ENCODE measurements around the gene SLC31A1.
"Not testable (repeated sequence)": the region's sequence is repeated elsewhere in the genome, so short reads cannot be mapped to it uniquely, and the experiment has no call there.

SLC31A1 gene

GRCh38 chr9:113221800-113222481 is 597 bp downstream of the SLC31A1 start:
- DNase-seq: no peak

DNA sequence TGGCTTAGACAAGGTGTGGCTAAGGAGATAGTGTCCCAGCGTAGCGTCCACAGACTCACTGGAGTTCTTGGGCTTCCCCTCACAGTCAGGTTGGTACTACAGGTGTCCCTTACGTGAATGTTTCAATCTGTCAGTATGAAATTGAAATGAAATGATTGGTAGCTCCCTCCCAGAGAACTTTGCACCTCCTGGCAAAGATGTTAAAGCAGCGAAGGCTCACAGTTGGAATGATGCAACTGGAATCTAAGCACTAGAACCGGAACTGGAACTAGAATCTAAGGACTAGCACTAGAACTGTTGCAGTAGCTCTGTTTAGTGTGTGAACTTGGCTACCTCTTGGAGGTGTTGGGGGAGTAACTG is 1.1 kb downstream of the SLC31A1 start:
- DNase-seq: no peak

DNA sequence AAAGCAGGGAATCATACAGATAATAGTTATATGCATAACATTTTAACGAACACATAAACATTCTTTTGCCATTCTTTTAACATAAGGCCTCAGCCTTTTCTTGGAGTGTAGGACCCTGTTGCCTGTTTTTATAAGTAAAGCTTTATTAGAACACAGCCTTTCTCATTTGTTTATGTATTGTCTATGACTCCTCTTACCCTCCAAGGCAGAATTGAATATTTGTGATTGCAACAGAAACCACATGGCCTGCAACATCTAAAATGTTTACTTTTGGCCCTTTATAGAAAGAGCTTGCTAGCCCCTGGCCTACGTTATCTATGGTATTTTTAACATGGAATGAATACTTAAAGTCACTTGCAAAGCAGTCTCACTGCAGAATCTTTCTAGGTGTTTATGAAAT is 2.6 kb downstream of the SLC31A1 start:
- no peak for DNase-seq

DNA sequence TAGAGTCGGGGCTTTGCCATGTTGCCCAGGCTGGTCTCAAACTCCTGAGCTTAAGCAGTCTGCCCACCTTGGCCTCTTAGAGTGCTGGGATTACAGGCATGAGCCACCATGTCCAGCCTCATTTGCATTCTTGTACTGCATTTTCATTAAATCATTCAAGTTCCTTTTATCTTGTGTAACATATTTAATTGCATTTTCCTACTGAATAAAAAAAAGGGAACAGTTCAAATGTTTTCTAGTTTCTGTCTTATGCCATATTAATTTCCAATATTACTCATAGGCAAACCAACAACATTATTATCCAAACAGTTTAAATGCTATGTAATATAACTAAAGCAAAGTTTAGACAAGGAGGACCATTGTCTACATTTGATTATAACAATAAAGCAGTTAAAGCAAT is 6.1 kb downstream of the SLC31A1 start:
- no peak for DNase-seq

DNA sequence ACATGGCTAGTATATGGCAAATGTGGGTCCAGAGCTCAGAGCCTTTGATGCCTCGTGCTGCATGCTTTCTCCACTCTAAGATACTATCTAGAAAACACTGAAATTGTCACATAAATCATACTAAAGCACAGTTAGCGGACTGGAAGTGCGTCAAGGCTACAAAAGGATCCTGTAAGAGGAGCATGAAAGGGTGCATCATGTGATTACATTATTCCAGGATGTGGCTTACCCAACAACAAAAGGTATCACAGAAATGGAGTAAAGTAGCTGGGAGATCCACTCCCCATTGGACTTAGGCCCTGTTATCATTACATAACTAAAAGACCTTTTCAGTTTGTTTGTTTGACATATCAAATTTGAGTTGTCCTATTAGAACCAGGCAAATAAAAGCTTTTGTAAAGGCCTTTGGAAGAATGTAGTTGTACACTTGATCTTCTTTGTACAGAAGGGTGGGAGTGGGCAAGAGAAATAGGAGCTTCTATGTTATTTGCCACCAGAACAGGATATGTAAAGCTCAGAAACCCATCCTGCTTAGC is 6.9 kb downstream of the SLC31A1 start:
- no peak for DNase-seq

DNA sequence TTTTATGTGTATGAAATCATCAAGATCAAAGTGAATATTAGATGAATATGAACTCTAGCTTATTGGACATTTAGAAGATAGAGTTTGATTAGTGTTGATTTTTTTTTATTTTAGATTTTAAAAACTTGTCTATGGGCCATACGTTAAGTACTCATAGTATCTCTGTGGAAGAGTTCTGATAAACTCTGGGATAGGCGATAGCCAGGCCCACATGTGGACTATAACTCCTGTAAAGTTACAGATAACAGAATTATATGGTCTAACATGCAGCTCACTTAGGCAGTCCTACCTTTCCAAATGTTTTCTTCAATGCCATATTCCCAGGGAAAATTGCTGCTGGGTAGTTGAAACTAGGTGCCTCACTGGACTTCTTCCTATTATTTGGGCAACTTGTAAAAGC is 10.4 kb downstream of the SLC31A1 start:
- no peak for DNase-seq

DNA sequence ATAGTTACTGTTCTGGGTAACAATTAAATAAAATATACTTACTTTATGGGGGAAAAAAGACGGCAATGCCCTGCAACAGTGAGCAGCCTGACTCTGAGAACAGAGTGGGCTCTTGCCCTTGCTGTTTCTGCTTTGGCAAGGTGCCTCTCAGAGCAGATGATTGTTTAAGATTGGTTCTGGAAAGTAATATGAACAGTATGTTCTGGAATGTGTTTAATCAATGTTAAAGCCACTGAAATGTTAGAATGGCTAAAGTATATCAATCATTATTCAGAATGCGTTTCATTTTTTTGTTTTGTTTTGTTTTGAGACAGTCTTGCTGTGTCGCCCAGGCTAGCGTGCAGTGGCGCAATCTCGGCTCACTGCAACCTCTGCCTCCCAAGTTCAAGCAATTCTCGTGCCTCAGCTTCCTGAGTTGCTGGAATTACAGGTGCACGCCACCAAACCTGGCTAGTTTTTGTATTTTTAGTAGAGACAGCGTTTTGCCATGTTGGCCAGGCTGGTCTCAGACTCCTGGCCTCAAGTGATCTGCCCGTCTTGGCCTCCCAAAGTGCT is 14.4 kb downstream of the SLC31A1 start:
- not testable (repeated sequence) for DNase-seq

DNA sequence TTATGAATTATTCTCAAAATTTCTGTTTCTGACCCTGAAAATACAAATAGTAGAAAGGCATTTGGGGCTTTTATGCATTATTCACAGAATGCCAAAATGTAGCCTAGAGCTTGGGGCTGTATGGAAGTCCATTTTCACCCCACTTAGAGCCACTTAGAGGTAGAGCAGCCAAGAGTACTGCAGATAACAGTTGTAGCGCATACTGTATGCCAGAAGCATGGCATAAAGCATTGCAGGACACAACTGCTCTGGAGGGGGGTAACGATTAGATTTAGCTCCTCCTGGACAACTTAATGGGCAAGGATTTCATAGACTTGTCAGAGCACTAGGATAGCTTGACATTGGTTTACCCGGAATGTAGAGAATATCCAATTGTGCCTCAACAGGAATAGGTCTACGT is 15.7 kb downstream of the SLC31A1 start:
- DNase-seq: no peak

- no peak for DNase-seq
Measured at GRCh38 chr9:113238202-113238858, 17.0 kb downstream of the SLC31A1 start.

DNA sequence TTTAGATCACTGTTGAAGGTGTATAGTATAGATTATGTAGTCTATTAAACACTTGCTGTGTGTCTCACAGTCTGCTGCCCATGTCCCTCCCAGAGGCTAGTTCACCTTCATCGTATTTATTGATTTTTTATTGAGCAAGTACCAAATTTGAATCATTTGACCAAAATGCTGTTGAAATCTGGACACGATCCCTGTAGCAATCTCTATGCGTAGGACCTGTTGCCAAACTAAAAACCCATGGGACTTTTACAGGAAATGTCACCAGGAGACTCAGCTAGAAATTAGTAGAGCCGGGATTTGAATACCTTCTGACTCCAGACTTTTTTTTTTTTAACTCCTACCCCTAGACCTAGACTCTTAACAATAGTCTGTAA is 17.5 kb downstream of the SLC31A1 start:
- no peak for DNase-seq

GRCh38 chr9:113241161-113241560 is 19.8 kb downstream of the SLC31A1 start:
- no peak for DNase-seq

DNA sequence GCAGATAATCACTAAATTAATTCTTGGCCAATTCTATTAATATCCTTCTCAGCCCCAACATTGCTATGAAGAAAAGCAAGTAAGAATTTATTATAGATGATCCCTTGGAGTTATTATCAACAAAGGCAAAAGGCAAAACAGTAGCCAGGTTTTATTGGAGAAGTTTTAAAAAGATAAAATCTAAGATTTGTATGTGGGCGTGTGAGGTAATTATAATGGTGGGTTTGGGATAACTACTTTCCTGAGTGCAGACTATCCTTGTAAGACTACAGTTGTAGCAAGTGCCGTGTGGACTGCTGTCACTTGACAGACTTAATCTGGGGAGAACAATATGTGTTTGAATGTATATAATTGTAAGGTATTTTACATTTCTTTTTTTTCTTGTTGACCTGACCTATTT is 23.2 kb downstream of the SLC31A1 start:
- no peak for DNase-seq

- DNase-seq: no peak
Measured at GRCh38 chr9:113245894-113246293, 24.6 kb downstream of the SLC31A1 start.

DNA sequence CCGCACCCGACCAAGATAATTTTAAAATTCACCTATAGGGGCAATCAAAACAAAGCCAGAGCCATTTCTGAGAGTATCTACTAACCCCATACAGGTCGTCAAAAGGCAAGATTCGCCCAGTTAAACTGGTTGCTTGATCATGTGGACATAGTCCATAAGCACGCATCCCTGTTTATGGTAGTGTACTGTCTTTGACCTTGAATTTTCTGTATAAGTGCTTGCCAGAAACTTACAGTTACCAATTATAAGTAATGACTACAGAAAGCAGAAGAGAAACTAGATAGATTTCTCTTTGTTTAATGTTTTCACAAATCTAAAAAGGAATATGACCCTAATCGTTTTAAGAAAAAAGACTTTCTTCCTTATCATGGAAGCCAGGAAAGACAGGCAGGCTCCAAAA is 25.6 kb downstream of the SLC31A1 start:
- no peak for DNase-seq

GRCh38 chr9:113247640-113248039 is 26.3 kb downstream of the SLC31A1 start:
- no peak for DNase-seq

DNA sequence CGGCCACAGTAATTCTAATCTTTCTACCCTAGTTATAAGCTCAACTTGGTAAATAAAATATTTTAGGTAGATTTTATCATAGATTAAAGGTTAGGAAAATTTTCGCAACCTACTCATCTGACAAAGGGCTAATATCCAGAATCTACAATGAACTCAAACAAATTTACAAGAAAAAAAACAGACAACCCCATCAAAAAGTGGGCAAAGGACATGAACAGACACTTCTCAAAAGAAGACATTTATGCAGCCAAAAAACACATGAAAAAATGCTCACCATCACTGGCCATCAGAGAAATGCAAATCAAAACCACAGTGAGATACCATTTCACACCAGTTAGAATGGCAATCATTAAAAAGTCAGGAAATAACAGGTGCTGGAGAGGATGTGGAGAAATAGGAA is 28.3 kb downstream of the SLC31A1 start:
- not testable (repeated sequence) for DNase-seq

- DNase-seq: no peak
Measured at GRCh38 chr9:113250807-113251206, 29.5 kb downstream of the SLC31A1 start.

DNA sequence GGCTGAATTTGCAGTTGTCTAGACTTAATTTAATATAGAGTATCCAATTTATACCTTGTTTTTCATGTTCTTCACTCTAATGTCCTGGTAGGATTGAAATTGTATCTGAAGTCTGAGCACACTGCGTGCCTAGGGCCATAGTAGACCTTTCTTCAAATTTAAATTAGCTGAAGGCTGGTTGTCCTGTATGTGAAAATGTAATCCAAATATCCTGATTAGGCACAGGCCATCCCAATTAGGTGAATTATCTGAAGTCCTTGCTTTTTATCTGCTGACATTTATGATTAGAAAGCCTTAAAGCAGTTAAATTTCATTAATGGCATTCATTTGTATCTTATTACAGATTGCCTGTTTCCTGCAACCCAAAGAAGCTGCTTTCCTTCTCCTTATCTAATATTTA is 33.6 kb downstream of the SLC31A1 start:
- DNase-seq: no peak

DNA sequence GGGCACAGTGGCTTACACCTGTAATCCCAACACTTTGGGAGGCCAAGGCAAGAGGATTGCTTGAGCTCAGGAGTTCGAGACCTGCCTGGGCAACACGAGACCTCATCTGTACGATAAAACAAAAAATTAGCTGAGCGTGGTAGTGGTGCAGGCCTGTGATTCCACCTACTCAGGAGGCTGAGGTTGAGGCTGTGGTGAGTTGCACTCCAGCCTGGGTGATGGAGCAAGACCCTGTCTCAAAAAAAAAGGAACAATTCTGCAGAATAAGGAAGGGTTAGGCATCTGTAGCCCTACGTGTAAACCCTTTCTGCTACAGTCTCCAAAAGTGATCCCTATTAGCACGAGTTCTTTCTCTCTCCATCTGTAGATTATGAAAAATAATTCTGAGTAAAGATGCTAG is 34.1 kb downstream of the SLC31A1 start:
- no peak for DNase-seq

- no peak for DNase-seq
Measured at GRCh38 chr9:113257863-113258262, 36.5 kb downstream of the SLC31A1 start.

DNA sequence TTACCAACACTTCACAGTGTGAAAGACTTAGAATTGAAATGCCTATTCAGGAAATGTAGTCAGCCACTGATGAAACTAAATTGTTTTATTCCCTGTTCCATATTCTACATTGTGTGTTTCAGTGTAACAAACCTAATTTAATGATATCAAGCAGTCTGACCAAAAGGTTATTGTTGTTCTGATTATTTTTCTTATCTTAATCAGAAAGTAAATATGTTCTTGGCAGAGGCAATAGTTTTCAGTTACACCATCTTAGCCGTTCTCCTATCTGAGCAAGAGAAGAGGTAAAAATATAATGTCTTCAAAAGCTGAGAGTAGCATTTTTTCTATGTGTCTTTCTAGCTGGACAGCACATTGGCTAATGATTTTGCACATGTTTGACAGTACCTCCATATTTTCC is 36.9 kb downstream of the SLC31A1 start:
- no peak for DNase-seq

- DNase-seq: no peak
Measured at GRCh38 chr9:113261917-113262671, 40.8 kb downstream of the SLC31A1 start.

DNA sequence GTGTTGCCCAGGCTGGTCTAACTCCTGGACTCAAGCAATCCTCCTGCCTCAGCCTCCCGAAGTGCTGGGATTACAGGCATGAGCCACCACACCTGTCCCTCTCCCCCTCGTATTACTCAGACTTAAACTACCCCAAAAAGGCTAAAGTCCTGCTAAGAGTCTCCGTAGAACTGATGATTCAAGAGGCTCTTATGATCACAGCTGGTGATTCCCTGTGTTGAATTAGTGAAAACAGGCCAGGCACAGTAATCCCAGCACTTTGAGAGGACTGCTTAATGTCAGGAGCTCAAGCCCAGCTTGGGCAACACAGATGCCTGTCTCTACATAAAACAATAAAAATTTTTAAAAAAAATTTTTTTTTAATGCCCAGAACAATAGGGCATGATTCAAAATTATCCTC is 44.8 kb downstream of the SLC31A1 start:
- no peak for DNase-seq

Data from activated gamma-delta T cell (primary cell).